Right lobe of liver (tissue), 6 donors: ENCODE results near the gene SFRP2. TPM values are rescaled to one million over a fixed set of nuclear protein-coding genes. Genes with fewer than 3 reads are reported as not detected.
A peak's percentile ranks its signal among the peaks of the same experiment; 100 is the strongest.

Source experiments
- ATAC-seq, 4 donors: fragments of 200-7000 bp; cut with Tn5 transposase; one replicate each; pipeline ENCODE4 v1.9.1; 2020; ENCODE audit warnings: mild to moderate bottlenecking in 4 of 4, moderate library complexity in 4 of 4
- DNase-seq, 3 donors: peaks; one replicate each; pipeline ENCODE4 v3.0.0-alpha.2; 2020
- H3K27ac ChIP-seq, 3 donors: fragments of 200-600 bp; one replicate each; pipeline ENCODE4 v1.8.0; 2022
- H3K27me3 ChIP-seq, 2 donors: fragments of 200-600 bp; one replicate each; pipeline ENCODE4 v1.8.0; 2022
- H3K36me3 ChIP-seq, 4 donors: fragments of 200-600 bp; sonication (generic) in 1 of 4; one replicate each; pipeline versions ENCODE4 v1.5.1 to v1.8.0; 2017 to 2022; ENCODE audit warnings: control low read depth in 1 of 4
- H3K4me1 ChIP-seq, 4 donors: fragments of 200-600 bp; sonication (generic) in 1 of 4; one replicate each; pipeline versions ENCODE4 v1.5.1 to v1.8.0; 2017 to 2022; ENCODE audit warnings: control low read depth in 1 of 4
- H3K4me3 ChIP-seq, 3 donors: fragments of 200-600 bp; one replicate each; pipeline ENCODE4 v1.8.0; 2022
- H3K9me3 ChIP-seq, 4 donors: fragments of 200-600 bp; sonication (generic) in 1 of 4; one replicate each; pipeline versions ENCODE4 v1.5.1 to v1.8.0; 2017 to 2022; ENCODE audit warnings: control low read depth in 1 of 4
- CTCF ChIP-seq, 4 donors: fragments of 200-600 bp in 3 of 4; fragments of 450-650 bp in 1 of 4; IDR thresholded peaks; one replicate each; pipeline versions ENCODE4 v1.5.1 to v1.8.0; 2016 to 2022; ENCODE audit warnings: antibody characterized with exemption in 4 of 4, mild to moderate bottlenecking in 2 of 4
- POLR2A ChIP-seq: fragments of 450-650 bp; IDR thresholded peaks from one replicate; pipeline ENCODE4 v1.6.1; 2017; ENCODE audit warnings: antibody characterized with exemption, mild to moderate bottlenecking
- WGBS: methylation state at CpG from one replicate; pipeline ENCODE4 v1.1.6; 2018; ENCODE audit warnings: low coverage, low lambda C conversion rate; ENCODE audit not compliant: insufficient coverage; ENCODE audit errors: missing lambda C conversion rate; 5-methylcytosine and 5-hydroxymethylcytosine counted together
- intact Hi-C, 2 donors: fragments of 100-400 bp; cut with DNase I; formaldehyde crosslinking; loops; one replicate each; pipeline versions ENCODE4 v1.11.2 to v1.14.1; 2022
- long read RNA-seq: library from polyadenylated mRNA; unstranded; transcript quantifications from one replicate; pipeline ENCODE4 v2.0.0, GENCODE V29; 2019
- total RNA-seq, 6 experiments: library from RNA; depleted of rRNA in 2 of 6; stranded (reverse); fragments of >200 nt in 2 of 6; fragmentation: NEBNext Ultra II Directional in 3 of 6; extraction: Animal tissue kit (Norgen Biotek cat#: 25700) in 3 of 6; gene quantifications; one replicate each; pipeline versions ENCODE4 v1.1.0 to v1.2.4, GENCODE V29; 2016 to 2023
- donor health status: DM: no; HTN: yes; CAD: no.
- donor health status: DM: no; HTN: no; CAD: no.
- donor health status: DM: no; HTN: no; CAD: no.
- donor health status: DM: no; HTN: yes; CAD: no.
- donor health status: DM: no; HTN: yes; CAD: no.

SFRP2 gene
- not detected for total RNA-seq
- long read RNA-seq, result 0 reads

GRCh38 chr4:153788413-153789276 lies at the start of gene SFRP2:
TSS of gene SFRP2 (minus strand) at chr4:153789083. CDS start at chr4:153788835, 248 bp downstream.
- ATAC-seq (peak in 3 of 4 donors; percentile 10 to 34 (median 30)), DNase-seq (peak in 1 of 3 donors; percentile 25)
- 0% methylated on average over 10 of the region's 72 CpGs for WGBS
- TF ChIP-seq CTCF (IDR thresholded peaks at IDR 0.05), result no peak
- no peak for TF ChIP-seq POLR2A
- H3K9me3 ChIP-seq, result no peaks in the 10 kb centered on the region
- peaks cover 33 to 61% of the 10 kb centered on the region in 2 donors for H3K27me3 ChIP-seq
- intact Hi-C loops, result no loop called here
- H3K4me1 ChIP-seq, result peaks cover 0 to 22% (median 0%) of the 10 kb centered on the region in 4 donors
- no peak within 1 kb of the TSS for H3K4me3 ChIP-seq
- no peak within 1 kb of the TSS for H3K27ac ChIP-seq
- no peaks in the 10 kb centered on the region for H3K36me3 ChIP-seq

GRCh38 chr4:153838564-153838963 lies 49.7 kb upstream of the SFRP2 start:
- H3K9me3 ChIP-seq, result no peaks in the 10 kb centered on the region
- H3K4me1 ChIP-seq, result no peaks in the 10 kb centered on the region
- no peak for DNase-seq
- H3K36me3 ChIP-seq, result no peaks in the 10 kb centered on the region
- ATAC-seq, result peak; percentile 41 to 68 (median 50)
- intact Hi-C loops, result no loop called here
- 58% methylated on average over 3 of the region's 3 CpGs for WGBS
- no peak overlapping the region for H3K4me3 ChIP-seq
- TF ChIP-seq POLR2A (no peak), CTCF (IDR thresholded peaks at IDR 0.05) (no peak)
- no peaks in the 10 kb centered on the region for H3K27me3 ChIP-seq
- no peak overlapping the region for H3K27ac ChIP-seq

GRCh38 chr4:153834901-153835300 lies 46.0 kb upstream of the SFRP2 start:
- Histone ChIP-seq H3K36me3 (no peaks in the 10 kb centered on the region), H3K4me3 (no peak overlapping the region), H3K27me3 (no peaks in the 10 kb centered on the region), H3K27ac (no peak overlapping the region), H3K4me1 (no peaks in the 10 kb centered on the region), H3K9me3 (no peaks in the 10 kb centered on the region)
- TF ChIP-seq CTCF (IDR thresholded peaks at IDR 0.05) (no peak), POLR2A (no peak)
- DNase-seq (no peak), ATAC-seq (no peak)
- 66% methylated on average over 5 of the region's 5 CpGs for WGBS
- intact Hi-C loops, result no loop called here

- Histone ChIP-seq H3K27me3 (no peaks in the 10 kb centered on the region), H3K36me3 (no peaks in the 10 kb centered on the region), H3K9me3 (no peaks in the 10 kb centered on the region), H3K4me3 (no peak overlapping the region), H3K27ac (no peak overlapping the region), H3K4me1 (no peaks in the 10 kb centered on the region)
- WGBS, result 54% methylated on average over 3 of the region's 3 CpGs
- DNase-seq (no peak), ATAC-seq (peak in 1 of 4 donors; percentile 55)
- TF ChIP-seq CTCF (IDR thresholded peaks at IDR 0.05) (no peak), POLR2A (no peak)
- intact Hi-C loops, result no loop called here
Observed at GRCh38 chr4:153832720-153833287, 43.9 kb upstream of the SFRP2 start.
